Subcutaneous abdominal adipose tissue (tissue), 5 donors: ENCODE data around the gene ISOC2.
"Not testable (repeated sequence)": the region's sequence is repeated elsewhere in the genome, so short reads cannot be mapped to it uniquely, and the experiment has no call there.

ENCODE experiments used
- H3K27ac ChIP-seq: one replicate; pipeline ENCODE4 v1.7.0; 2013; ENCODE audit warnings: low read depth, mild to moderate bottlenecking, inconsistent platforms, low read length, moderate library complexity
- H3K27me3 ChIP-seq, 5 donors: one replicate each; pipeline ENCODE4 v1.7.0; 2013; ENCODE audit warnings: low read length in 5 of 5, inconsistent platforms in 1 of 5; ENCODE audit not compliant: control insufficient read depth in 5 of 5, insufficient read depth in 4 of 5
- H3K36me3 ChIP-seq, 5 donors: one replicate each; pipeline ENCODE4 v1.7.0; 2013; ENCODE audit warnings: low read length in 5 of 5; ENCODE audit not compliant: control insufficient read depth in 5 of 5, insufficient read depth in 5 of 5
- H3K4me1 ChIP-seq, 5 donors: one replicate each; pipeline ENCODE4 v1.7.0; 2013; ENCODE audit warnings: low read length in 5 of 5, mild to moderate bottlenecking in 3 of 5, moderate library complexity in 1 of 5; ENCODE audit not compliant: control insufficient read depth in 5 of 5, insufficient read depth in 5 of 5
- H3K4me3 ChIP-seq, 5 donors: one replicate each; pipeline ENCODE4 v1.7.0; 2013; ENCODE audit warnings: low read length in 5 of 5, low read depth in 1 of 5
- H3K9ac ChIP-seq, 5 donors: one replicate each; pipeline ENCODE4 v1.7.0; 2013; ENCODE audit warnings: low read length in 5 of 5, mild to moderate bottlenecking in 4 of 5, moderate library complexity in 3 of 5
- H3K9me3 ChIP-seq, 5 donors: one replicate each; pipeline ENCODE4 v1.7.0; 2013; ENCODE audit warnings: low read length in 5 of 5; ENCODE audit not compliant: control insufficient read depth in 5 of 5
- donor health status: healthy.
- donor health status: healthy.
- donor health status: healthy.
- donor health status: healthy.
- donor health status: healthy.

Gene ISOC2

GRCh38 chr19:55409179-55409578, 52.3 kb downstream of the ISOC2 start:
- not testable (repeated sequence) for H3K4me3 ChIP-seq, H3K9ac ChIP-seq, H3K27me3 ChIP-seq, H3K9me3 ChIP-seq, H3K27ac ChIP-seq
- H3K4me1 ChIP-seq = peaks cover 0 to 23% (median 18%) of the 10 kb centered on the region in 5 donors
- H3K36me3 ChIP-seq = peaks cover 0 to 17% (median 10%) of the 10 kb centered on the region in 5 donors

- Histone ChIP-seq H3K4me3 (peak overlapping the region; percentile 56 to 87 (median 75)), H3K36me3 (peaks cover 0 to 22% (median 14%) of the 10 kb centered on the region in 5 donors), H3K9me3 (no peaks in the 10 kb centered on the region), H3K27me3 (no peaks in the 10 kb centered on the region), H3K9ac (peak overlapping the region in 1 of 5 donors; percentile 5), H3K27ac (peak overlapping the region; percentile 95), H3K4me1 (peaks cover 0 to 23% (median 18%) of the 10 kb centered on the region in 5 donors)
Measured at GRCh38 chr19:55408533-55408872, 52.9 kb downstream of the ISOC2 start.

- Histone ChIP-seq H3K27me3 (no peaks in the 10 kb centered on the region), H3K36me3 (peaks cover 0 to 27% (median 19%) of the 10 kb centered on the region in 5 donors), H3K4me3 (peak overlapping the region; percentile 70 to 87 (median 76)), H3K4me1 (peaks cover 0 to 23% (median 18%) of the 10 kb centered on the region in 5 donors), H3K27ac (peak overlapping the region; percentile 95), H3K9me3 (no peaks in the 10 kb centered on the region), H3K9ac (peak overlapping the region in 4 of 5 donors; percentile 56 to 92 (median 79))
Measured at GRCh38 chr19:55407800-55408532, 53.5 kb downstream of the ISOC2 start.

- H3K27me3 ChIP-seq, H3K9me3 ChIP-seq: not testable (repeated sequence)
- Histone ChIP-seq H3K4me1 (peaks cover 0 to 23% (median 18%) of the 10 kb centered on the region in 5 donors), H3K27ac (peak within 1 kb of the TSS; percentile 95), H3K9ac (peak within 1 kb of the TSS in 4 of 5 donors; percentile 82 to 92 (median 88)), H3K4me3 (peak within 1 kb of the TSS; percentile 70 to 87 (median 76)), H3K36me3 (peaks cover 0 to 32% (median 24%) of the 10 kb centered on the region in 5 donors)
Measured at GRCh38 chr19:55407550-55407799, 54.0 kb downstream of the ISOC2 start, which contains the start of gene UBE2S. Gene UBE2S, minus strand, starts transcription at chr19:55407788. Its CDS starts 199 bp downstream, at chr19:55407589.

GRCh38 chr19:55406826-55407549, 54.5 kb downstream of the ISOC2 start:
- Histone ChIP-seq H3K9ac (peak overlapping the region in 4 of 5 donors; percentile 82 to 92 (median 88)), H3K4me1 (peaks cover 0 to 23% (median 18%) of the 10 kb centered on the region in 5 donors), H3K27ac (peak overlapping the region; percentile 95), H3K4me3 (peak overlapping the region; percentile 63 to 76 (median 71)), H3K36me3 (peaks cover 0 to 37% (median 28%) of the 10 kb centered on the region in 5 donors), H3K9me3 (no peaks in the 10 kb centered on the region), H3K27me3 (no peaks in the 10 kb centered on the region)

- no peaks in the 10 kb centered on the region for H3K9me3 ChIP-seq
- H3K27ac ChIP-seq = no peak overlapping the region
- peaks cover 0 to 23% (median 18%) of the 10 kb centered on the region in 5 donors for H3K4me1 ChIP-seq
- H3K4me3 ChIP-seq = peak overlapping the region; percentile 63 to 76 (median 71)
- H3K27me3 ChIP-seq = no peaks in the 10 kb centered on the region
- peaks cover 0 to 43% (median 31%) of the 10 kb centered on the region in 5 donors for H3K36me3 ChIP-seq
- peak overlapping the region in 3 of 5 donors; percentile 26 to 46 (median 39) for H3K9ac ChIP-seq
Measured at GRCh38 chr19:55406091-55406825, 55.2 kb downstream of the ISOC2 start.

- Histone ChIP-seq H3K27me3 (no peaks in the 10 kb centered on the region), H3K27ac (no peak overlapping the region), H3K36me3 (peaks cover 0 to 49% (median 37%) of the 10 kb centered on the region in 5 donors), H3K4me3 (no peak overlapping the region), H3K9ac (peak overlapping the region in 2 of 5 donors; percentile 11 to 39), H3K4me1 (peaks cover 0 to 23% (median 18%) of the 10 kb centered on the region in 5 donors), H3K9me3 (no peaks in the 10 kb centered on the region)
Measured at GRCh38 chr19:55405638-55406037, 55.8 kb downstream of the ISOC2 start.
